ENCODE measurements around the gene TRIM52. TPM values are rescaled to one million over a fixed set of nuclear protein-coding genes. Genes with fewer than 3 reads are reported as not detected.

TRIM52 gene
- total and polyA plus RNA-seq, 2 of the 13 experiments (the other 11 are each of a cell fraction or from before 2014, with no cell fraction given), result 7.2 to 11.6 TPM

GRCh38 chr5:181273433-181273744 lies 12.4 kb upstream of the TRIM52 start (continued):
- TF ChIP-seq ZNF687 (CRISPR knock-in tag; IDR thresholded peaks at IDR 0.05), result peak; percentile 57
- TF ChIP-seq TFDP1 (CRISPR knock-in tag; IDR thresholded peaks at IDR 0.05; ENCODE audit: borderline replicate concordance), result peak; percentile 34; the same call in 1 of the 2 replicates
- 0 out of 2 replicates have a peak, but pooled peaks have one; percentile 32 for TF ChIP-seq ARNT2 (CRISPR knock-in tag; IDR thresholded peaks at IDR 0.05; ENCODE audit: low read depth)
- peak; percentile 54; the same call in 1 of the 2 replicates for TF ChIP-seq ZBED4 (CRISPR knock-in tag; IDR thresholded peaks at IDR 0.05; ENCODE audit: borderline replicate concordance)
- peak; percentile 18; the same call in 1 of the 2 replicates for TF ChIP-seq PATZ1 (CRISPR knock-in tag; IDR thresholded peaks at IDR 0.05)

Measured in HepG2 (cell line).